ENCODE data around the gene CCR7.

GRCh38 chr17:40517981-40518380, 47.3 kb downstream of the CCR7 start:
- TF ChIP-seq CTCF (IDR thresholded peaks at IDR 0.05) (no peak), POLR2A (IDR thresholded peaks at IDR 0.05) (no peak), POLR2AphosphoS5 (IDR thresholded peaks at IDR 0.05) (no peak)

All from suprapubic skin (tissue), 4 donors.